ENCODE data around the gene CHAT. TPM values are rescaled to one million over a fixed set of nuclear protein-coding genes. Genes with fewer than 3 reads are reported as not detected.
A peak's percentile ranks its signal among the peaks of the same experiment; 100 is the strongest.
"Not testable (repeated sequence)": the region's sequence is repeated elsewhere in the genome, so short reads cannot be mapped to it uniquely, and the experiment has no call there.

CHAT gene
- total RNA-seq, 2 donors from 2014 or later: 0.16 to 1.2 TPM

- intact Hi-C loops (cut with DNase I): no loop called here
- no peak for TF ChIP-seq CTCF (IDR thresholded peaks at IDR 0.05)
- DNase-seq: peak; percentile 43
- H3K36me3 ChIP-seq: no peaks in the 10 kb centered on the region
- H3K4me1 ChIP-seq: no peaks in the 10 kb centered on the region
- H3K9ac ChIP-seq (ENCODE audit: low read depth in 2 of 2, low read length in 2 of 2): no peak within 1 kb of the TSS
- no peak within 1 kb of the TSS for H3K4me3 ChIP-seq
- H3K27ac ChIP-seq: no peak within 1 kb of the TSS
- H3K27me3 ChIP-seq: no peaks in the 10 kb centered on the region
- no peaks in the 10 kb centered on the region for H3K9me3 ChIP-seq
Measured at GRCh38 chr10:49679480-49679893, 65.7 kb downstream of the CHAT start, which contains the start of gene C10orf53. C10orf53 (plus strand) TSS chr10:49679651; CDS start chr10:49679698, 47 bp downstream.

DNA sequence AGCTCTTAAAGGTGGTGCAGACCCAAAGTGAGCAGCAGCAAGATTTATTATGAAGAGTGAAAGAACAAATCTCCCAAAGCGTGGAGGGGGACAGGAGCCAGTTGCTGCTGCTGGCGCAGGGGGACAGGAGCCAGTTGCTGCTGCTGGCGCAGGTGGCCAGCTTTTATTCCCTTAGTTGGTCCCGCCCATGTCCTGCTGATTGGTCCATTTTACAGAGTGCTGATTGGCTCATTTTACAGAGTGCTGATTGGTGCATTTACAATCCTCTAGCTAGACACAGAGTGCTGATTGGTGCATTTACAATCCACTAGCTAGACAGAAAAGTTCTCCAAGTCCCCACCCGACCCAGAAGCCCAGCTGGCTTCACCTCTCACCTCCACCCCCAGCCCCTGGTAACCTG is 68.6 kb downstream of the CHAT start:
- H3K36me3 ChIP-seq; H3K27me3 ChIP-seq; H3K4me3 ChIP-seq; H3K9ac ChIP-seq (ENCODE audit: low read depth in 2 of 2, low read length in 2 of 2); DNase-seq; H3K9me3 ChIP-seq; H3K4me1 ChIP-seq; intact Hi-C loops (cut with DNase I); H3K27ac ChIP-seq: not testable (repeated sequence)

- DNase-seq: no peak
- H3K4me3 ChIP-seq: no peak overlapping the region
- H3K27me3 ChIP-seq: no peaks in the 10 kb centered on the region
- H3K36me3 ChIP-seq: no peaks in the 10 kb centered on the region
- no peak overlapping the region for H3K9ac ChIP-seq (ENCODE audit: low read depth in 2 of 2, low read length in 2 of 2)
- no peak for TF ChIP-seq CTCF (IDR thresholded peaks at IDR 0.05)
- intact Hi-C loops (cut with DNase I): no loop called here
- no peaks in the 10 kb centered on the region for H3K9me3 ChIP-seq
- H3K4me1 ChIP-seq: no peaks in the 10 kb centered on the region
- no peak overlapping the region for H3K27ac ChIP-seq
Measured at GRCh38 chr10:49682879-49683278, 69.0 kb downstream of the CHAT start.

GRCh38 chr10:49686651-49687050 is 72.8 kb downstream of the CHAT start:
- intact Hi-C loops (cut with DNase I): no loop called here

GRCh38 chr10:49688261-49688846 is 74.5 kb downstream of the CHAT start:
- no peak overlapping the region for H3K27ac ChIP-seq
- H3K9me3 ChIP-seq: no peaks in the 10 kb centered on the region
- H3K4me1 ChIP-seq: no peaks in the 10 kb centered on the region
- no peak for DNase-seq
- H3K36me3 ChIP-seq: no peaks in the 10 kb centered on the region
- TF ChIP-seq CTCF (IDR thresholded peaks at IDR 0.05): no peak
- H3K4me3 ChIP-seq: no peak overlapping the region
- H3K27me3 ChIP-seq: peaks cover 3% of the 10 kb centered on the region
- intact Hi-C loops (cut with DNase I): no loop called here
- no peak overlapping the region for H3K9ac ChIP-seq (ENCODE audit: low read depth in 2 of 2, low read length in 2 of 2)

More at GRCh38 chr10:49686651-49687050, 72.8 kb downstream of the CHAT start:
- H3K27ac ChIP-seq: no peak overlapping the region
- no peaks in the 10 kb centered on the region for H3K9me3 ChIP-seq
- TF ChIP-seq CTCF (IDR thresholded peaks at IDR 0.05): no peak
- H3K4me1 ChIP-seq: no peaks in the 10 kb centered on the region
- H3K9ac ChIP-seq (ENCODE audit: low read depth in 2 of 2, low read length in 2 of 2): no peak overlapping the region
- H3K4me3 ChIP-seq: no peak overlapping the region
- DNase-seq: no peak
- peaks cover 3% of the 10 kb centered on the region for H3K27me3 ChIP-seq
- H3K36me3 ChIP-seq: no peaks in the 10 kb centered on the region

GRCh38 chr10:49688920-49689319 is 75.1 kb downstream of the CHAT start:
- Histone ChIP-seq H3K9ac (ENCODE audit: low read depth in 2 of 2, low read length in 2 of 2) (no peak overlapping the region), H3K36me3 (no peaks in the 10 kb centered on the region), H3K27ac (no peak overlapping the region), H3K9me3 (no peaks in the 10 kb centered on the region), H3K27me3 (peaks cover 3% of the 10 kb centered on the region), H3K4me1 (no peaks in the 10 kb centered on the region), H3K4me3 (no peak overlapping the region)
- TF ChIP-seq CTCF (IDR thresholded peaks at IDR 0.05): no peak
- intact Hi-C loops (cut with DNase I): no loop called here
- no peak for DNase-seq

Data from colonic mucosa (tissue), 4 donors.